ENCODE measurements around the gene PFKP. TPM values are rescaled to one million over a fixed set of nuclear protein-coding genes. Genes with fewer than 3 reads are reported as not detected.

Gene PFKP
- total and polyA plus RNA-seq, 2 experiments from 2014 or later = 24.6 to 48.9 TPM

DNA sequence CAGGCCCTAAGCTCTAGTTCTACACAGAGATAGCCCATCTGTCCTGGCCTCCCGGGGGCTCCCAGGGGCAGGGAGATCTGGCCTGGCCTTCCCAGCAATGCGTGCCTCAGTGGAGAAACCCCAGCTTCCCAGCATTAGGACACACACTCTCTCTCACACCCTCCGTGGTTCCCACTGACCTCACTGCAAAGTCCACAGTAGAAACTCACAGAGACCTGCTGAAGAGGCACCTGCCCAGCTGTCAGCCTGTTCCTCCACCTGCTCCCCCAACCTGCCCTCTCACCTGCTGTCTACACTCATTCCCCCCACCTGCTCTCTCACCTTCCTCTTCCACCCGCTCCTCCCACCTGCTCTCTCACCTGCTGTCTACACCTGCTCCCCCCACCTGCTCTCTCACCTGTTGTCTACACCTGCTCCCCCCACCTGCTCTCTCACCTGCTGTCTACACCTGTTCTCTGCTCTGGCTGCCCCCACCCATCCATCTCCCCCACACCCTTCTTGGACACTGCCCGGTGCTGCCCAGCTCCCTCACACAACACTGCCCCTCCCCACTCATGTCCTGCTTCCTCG lies 21.1 kb upstream of the PFKP start:
- no peaks in the 10 kb centered on the region for H3K9me2 ChIP-seq (replicated peaks; ENCODE audit: insufficient read depth)
- peaks cover 20% of the 10 kb centered on the region for H3K4me1 ChIP-seq (ENCODE audit: insufficient read depth)
- H4K20me1 ChIP-seq (ENCODE audit: insufficient read depth, poor library complexity, severe bottlenecking) = no peaks in the 10 kb centered on the region
- 69% methylated on average over 5 of the region's 6 CpGs for WGBS (ENCODE audit: low lambda C conversion rate, missing lambda C conversion rate)
- H3K27me3 ChIP-seq = no peaks in the 10 kb centered on the region
- H3K4me3 ChIP-seq = no peak overlapping the region
- H3K4me2 ChIP-seq = peak overlapping the region; percentile 43
- H3K36me3 ChIP-seq (replicated peaks; ENCODE audit: insufficient read depth, low read depth) = no peaks in the 10 kb centered on the region
- H3K9me3 ChIP-seq (ENCODE audit: low read depth) = no peaks in the 10 kb centered on the region
- DNase-seq (ENCODE audit: low spot score) = no peak
- no peaks in the 10 kb centered on the region for H3K79me2 ChIP-seq
- no peak for TF ChIP-seq CTCF (IDR thresholded peaks at IDR 0.05; ENCODE audit: poor library complexity)
- no peak for TF ChIP-seq EZH2phosphoT487 (IDR thresholded peaks at IDR 0.05; ENCODE audit: low read depth, severe bottlenecking, unreplicated experiment)
- TF ChIP-seq EZH2 (IDR thresholded peaks at IDR 0.05; ENCODE audit: borderline replicate concordance) = no peak
- peak overlapping the region; percentile 45 for H3K27ac ChIP-seq
- peak overlapping the region; percentile 9 for H2AFZ ChIP-seq

- H3K27me3 ChIP-seq = no peaks in the 10 kb centered on the region
- H3K27ac ChIP-seq = no peak overlapping the region
- WGBS (ENCODE audit: low lambda C conversion rate, missing lambda C conversion rate) = 44% methylated on average over 8 of the region's 8 CpGs
Observed at GRCh38 chr10:3046981-3047547, 20.3 kb upstream of the PFKP start.

GRCh38 chr10:3047596-3047995 lies 19.8 kb upstream of the PFKP start:
- Histone ChIP-seq H3K79me2 (no peaks in the 10 kb centered on the region), H3K27ac (no peak overlapping the region)

More at GRCh38 chr10:3046981-3047547, 20.3 kb upstream of the PFKP start:
- TF ChIP-seq EZH2phosphoT487 (IDR thresholded peaks at IDR 0.05; ENCODE audit: low read depth, severe bottlenecking, unreplicated experiment) (no peak), EZH2 (IDR thresholded peaks at IDR 0.05; ENCODE audit: borderline replicate concordance) (no peak)
- Histone ChIP-seq H3K9me3 (ENCODE audit: low read depth) (no peaks in the 10 kb centered on the region), H3K4me2 (no peak overlapping the region), H4K20me1 (ENCODE audit: insufficient read depth, poor library complexity, severe bottlenecking) (no peaks in the 10 kb centered on the region), H3K79me2 (no peaks in the 10 kb centered on the region), H3K36me3 (replicated peaks; ENCODE audit: insufficient read depth, low read depth) (no peaks in the 10 kb centered on the region), H3K4me3 (no peak overlapping the region), H3K4me1 (ENCODE audit: insufficient read depth) (peaks cover 20% of the 10 kb centered on the region), H2AFZ (no peak overlapping the region), H3K9me2 (replicated peaks; ENCODE audit: insufficient read depth) (no peaks in the 10 kb centered on the region)
- DNase-seq (ENCODE audit: low spot score) = no peak

More at GRCh38 chr10:3047596-3047995, 19.8 kb upstream of the PFKP start:
- Histone ChIP-seq H3K4me3 (no peak overlapping the region), H4K20me1 (ENCODE audit: insufficient read depth, poor library complexity, severe bottlenecking) (no peaks in the 10 kb centered on the region), H2AFZ (no peak overlapping the region), H3K36me3 (replicated peaks; ENCODE audit: insufficient read depth, low read depth) (no peaks in the 10 kb centered on the region), H3K9me2 (replicated peaks; ENCODE audit: insufficient read depth) (no peaks in the 10 kb centered on the region), H3K27me3 (no peaks in the 10 kb centered on the region), H3K4me2 (no peak overlapping the region), H3K9me3 (ENCODE audit: low read depth) (no peaks in the 10 kb centered on the region), H3K4me1 (ENCODE audit: insufficient read depth) (peaks cover 20% of the 10 kb centered on the region)
- no peak for DNase-seq (ENCODE audit: low spot score)
- 86% methylated on average over 5 of the region's 6 CpGs for WGBS (ENCODE audit: low lambda C conversion rate, missing lambda C conversion rate)
- no peak for TF ChIP-seq EZH2phosphoT487 (IDR thresholded peaks at IDR 0.05; ENCODE audit: low read depth, severe bottlenecking, unreplicated experiment)
- no peak for TF ChIP-seq CTCF (IDR thresholded peaks at IDR 0.05; ENCODE audit: poor library complexity)
- no peak for TF ChIP-seq EZH2 (IDR thresholded peaks at IDR 0.05; ENCODE audit: borderline replicate concordance)
